SW 1271 (cell line): ENCODE measurements around the gene IL23R.
"Not testable (repeated sequence)": the region's sequence is repeated elsewhere in the genome, so short reads cannot be mapped to it uniquely, and the experiment has no call there.

Experiments used
- DNase-seq, 2 experiments: peaks; one replicate each; lab custom pipeline; 2025; lab: John Stamatoyannopoulos, UW

Gene IL23R

GRCh38 chr1:67192902-67193301 is 26.6 kb downstream of the IL23R start:
- DNase-seq, result no peak

GRCh38 chr1:67193704-67194103 is 27.4 kb downstream of the IL23R start:
- no peak for DNase-seq

GRCh38 chr1:67194209-67194863 is 28.1 kb downstream of the IL23R start:
- DNase-seq, result no peak

GRCh38 chr1:67200755-67201154 is 34.5 kb downstream of the IL23R start:
- DNase-seq, result no peak

GRCh38 chr1:67201891-67202290 is 35.6 kb downstream of the IL23R start:
- no peak for DNase-seq

GRCh38 chr1:67204298-67204980 is 38.2 kb downstream of the IL23R start:
- no peak for DNase-seq

- DNase-seq, result not testable (repeated sequence)
Observed at GRCh38 chr1:67207398-67207797, 41.1 kb downstream of the IL23R start.

GRCh38 chr1:67208217-67208616 is 42.0 kb downstream of the IL23R start:
- DNase-seq, result no peak

- no peak for DNase-seq
Observed at GRCh38 chr1:67209521-67209920, 43.3 kb downstream of the IL23R start.

- DNase-seq, result peak in 1 of 2 experiments; percentile 8
Observed at GRCh38 chr1:67211589-67212563, 45.6 kb downstream of the IL23R start.

- DNase-seq, result peak in 1 of 2 experiments; percentile 27
Observed at GRCh38 chr1:67213164-67213563, 46.9 kb downstream of the IL23R start.

GRCh38 chr1:67213948-67214347 is 47.7 kb downstream of the IL23R start:
- no peak for DNase-seq

- peak in 1 of 2 experiments; percentile 15 for DNase-seq
Observed at GRCh38 chr1:67214420-67215174, 48.3 kb downstream of the IL23R start.

GRCh38 chr1:67216401-67216800 is 50.1 kb downstream of the IL23R start:
- DNase-seq, result no peak

- no peak for DNase-seq
Observed at GRCh38 chr1:67217417-67217816, 51.2 kb downstream of the IL23R start.

- DNase-seq, result no peak
Observed at GRCh38 chr1:67217938-67218337, 51.7 kb downstream of the IL23R start.

- DNase-seq, result no peak
Observed at GRCh38 chr1:67224856-67225255, 58.6 kb downstream of the IL23R start.

- no peak for DNase-seq
Observed at GRCh38 chr1:67226688-67227087, 60.4 kb downstream of the IL23R start.

- DNase-seq, result no peak
Observed at GRCh38 chr1:67227196-67227595, 60.9 kb downstream of the IL23R start.

GRCh38 chr1:67228791-67229190 is 62.5 kb downstream of the IL23R start:
- DNase-seq, result no peak

GRCh38 chr1:67230539-67230938 is 64.3 kb downstream of the IL23R start:
- no peak for DNase-seq

- no peak for DNase-seq
Observed at GRCh38 chr1:67236277-67236676, 70.0 kb downstream of the IL23R start.
